Esophagus (tissue), 2 donors: ENCODE results near the gene PKP4. TPM values are rescaled to one million over a fixed set of nuclear protein-coding genes. Genes with fewer than 3 reads are reported as not detected.

ENCODE experiments used
- H3K27ac ChIP-seq, 2 donors: one replicate each; pipeline ENCODE4 v1.5.1; 2013; ENCODE audit warnings: low read depth in 2 of 2, mild to moderate bottlenecking in 2 of 2, inconsistent platforms in 1 of 2, low read length in 1 of 2, moderate library complexity in 1 of 2
- H3K27me3 ChIP-seq, 2 donors: one replicate each; pipeline ENCODE4 v1.6.1; 2013; ENCODE audit warnings: low read length in 2 of 2, control low read depth in 1 of 2, mild to moderate bottlenecking in 1 of 2; ENCODE audit not compliant: insufficient read depth in 2 of 2, control insufficient read depth in 1 of 2
- H3K36me3 ChIP-seq, 2 donors: one replicate each; pipeline ENCODE4 v1.6.1; 2013; ENCODE audit warnings: low read length in 1 of 2; ENCODE audit not compliant: control insufficient read depth in 2 of 2, insufficient read depth in 2 of 2
- H3K4me1 ChIP-seq, 2 donors: one replicate each; pipeline ENCODE4 v1.6.1; 2013; ENCODE audit warnings: low read length in 1 of 2; ENCODE audit not compliant: control insufficient read depth in 2 of 2, insufficient read depth in 2 of 2
- H3K4me3 ChIP-seq, 2 donors: one replicate each; pipeline ENCODE4 v1.5.1; 2013; ENCODE audit warnings: low read length in 2 of 2, mild to moderate bottlenecking in 2 of 2, low read depth in 1 of 2, moderate library complexity in 1 of 2
- H3K9me3 ChIP-seq, 2 donors: one replicate each; pipeline ENCODE4 v1.6.1; 2013; ENCODE audit warnings: mild to moderate bottlenecking in 2 of 2, low read depth in 1 of 2, low read length in 1 of 2, moderate library complexity in 1 of 2; ENCODE audit not compliant: control insufficient read depth in 2 of 2, insufficient read depth in 1 of 2
- WGBS, 2 donors: extraction: QIAGEN DNeasy Blood & Tissue Kit; methylation state at CpG; one replicate each; pipeline ENCODE4 v1.1.7; 2013; 5-methylcytosine and 5-hydroxymethylcytosine counted together
- polyA plus RNA-seq, 2 donors: library from polyadenylated mRNA; stranded (reverse); fragments of 200-250 nt; gene quantifications; one replicate each; pipeline ENCODE4 v1.2.3, GENCODE V29; 2013
- donor health status: healthy with polysubstance abuse.
- donor health status: Bipolar disorder and iron deficiency.

PKP4 gene
- polyA plus RNA-seq, 2 donors = 21.5 to 25.8 TPM

DNA sequence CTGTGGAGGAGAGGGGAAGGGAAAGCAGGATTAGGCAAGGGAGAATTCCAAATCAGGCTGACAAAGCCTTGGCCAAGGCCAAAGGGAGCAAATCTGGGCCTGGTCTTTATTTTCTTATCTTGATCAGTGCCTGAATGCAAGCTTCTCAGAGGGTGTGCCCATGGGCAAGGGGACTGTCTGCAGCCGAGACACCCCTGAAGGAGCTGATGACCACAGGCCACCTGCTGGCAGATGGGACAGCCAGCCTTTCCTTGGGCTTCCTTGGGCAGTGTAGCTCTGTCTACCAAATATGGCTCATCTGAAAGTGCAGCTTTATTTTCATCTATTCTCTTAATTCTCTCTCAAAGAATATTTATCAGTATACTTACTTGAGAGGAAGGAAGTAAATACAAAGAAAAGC, 117.0 kb downstream of the PKP4 start:
- WGBS, 2 donors = 92 to 97% methylated on average over 1 of the region's 1 CpG
- Histone ChIP-seq H3K36me3 (no peaks in the 10 kb centered on the region), H3K27me3 (no peaks in the 10 kb centered on the region), H3K4me3 (no peak overlapping the region), H3K27ac (no peak overlapping the region), H3K9me3 (no peaks in the 10 kb centered on the region), H3K4me1 (no peaks in the 10 kb centered on the region)

DNA sequence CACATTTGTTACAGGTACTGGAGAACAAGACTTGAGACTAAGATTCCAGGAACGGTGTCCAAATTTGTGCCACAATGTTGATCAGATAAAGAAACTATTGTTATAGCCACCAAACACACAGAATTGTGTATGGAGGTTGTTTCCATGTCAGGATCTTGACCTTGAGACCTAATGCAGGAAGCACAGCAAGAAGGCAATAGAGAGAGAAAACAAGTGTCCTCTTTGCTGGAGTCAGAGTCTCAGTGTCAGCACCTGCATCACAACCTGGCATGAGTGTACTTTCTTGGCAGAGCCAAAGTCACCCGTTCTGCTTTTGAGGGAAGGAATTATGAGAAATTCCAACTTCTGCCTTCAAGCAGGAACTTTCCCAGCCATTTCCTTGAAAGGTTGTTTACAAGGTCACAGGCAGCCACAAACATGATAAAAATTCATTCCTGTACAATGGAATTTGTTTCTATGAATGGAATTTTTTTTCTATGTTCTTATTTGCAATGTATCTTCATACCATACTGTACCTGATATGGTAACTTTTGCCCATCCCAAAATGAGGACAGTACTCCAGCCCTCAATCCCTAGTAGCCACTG, 118.4 kb downstream of the PKP4 start:
- Histone ChIP-seq H3K9me3 (no peaks in the 10 kb centered on the region), H3K4me1 (no peaks in the 10 kb centered on the region), H3K27ac (no peak overlapping the region), H3K27me3 (no peaks in the 10 kb centered on the region), H3K36me3 (no peaks in the 10 kb centered on the region), H3K4me3 (no peak overlapping the region)
- 56 to 66% methylated on average over 2 of the region's 2 CpGs for WGBS, 2 donors

DNA sequence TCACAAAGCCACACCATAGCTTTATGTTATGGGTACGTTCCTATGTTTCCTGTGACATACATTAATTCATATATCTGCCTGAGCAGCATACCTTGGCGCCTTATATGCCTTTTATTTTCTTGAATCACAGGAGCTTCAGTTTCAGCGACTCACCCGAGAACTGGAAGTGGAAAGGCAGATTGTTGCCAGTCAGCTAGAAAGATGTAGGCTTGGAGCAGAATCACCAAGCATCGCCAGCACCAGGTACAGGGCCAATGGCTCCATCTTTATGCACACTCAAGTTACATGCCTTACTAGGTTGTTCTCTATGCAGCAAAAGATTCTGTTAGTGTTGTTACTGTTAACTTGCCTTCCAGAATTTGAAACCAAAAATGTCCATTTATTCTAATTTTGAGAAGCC, 120.4 kb downstream of the PKP4 start:
- Histone ChIP-seq H3K4me1 (no peaks in the 10 kb centered on the region), H3K27me3 (no peaks in the 10 kb centered on the region), H3K27ac (no peak overlapping the region), H3K36me3 (peaks cover 0 to 3% of the 10 kb centered on the region in 2 donors), H3K4me3 (no peak overlapping the region), H3K9me3 (no peaks in the 10 kb centered on the region)
- 96% methylated on average over 5 of the region's 5 CpGs for WGBS, 2 donors

DNA sequence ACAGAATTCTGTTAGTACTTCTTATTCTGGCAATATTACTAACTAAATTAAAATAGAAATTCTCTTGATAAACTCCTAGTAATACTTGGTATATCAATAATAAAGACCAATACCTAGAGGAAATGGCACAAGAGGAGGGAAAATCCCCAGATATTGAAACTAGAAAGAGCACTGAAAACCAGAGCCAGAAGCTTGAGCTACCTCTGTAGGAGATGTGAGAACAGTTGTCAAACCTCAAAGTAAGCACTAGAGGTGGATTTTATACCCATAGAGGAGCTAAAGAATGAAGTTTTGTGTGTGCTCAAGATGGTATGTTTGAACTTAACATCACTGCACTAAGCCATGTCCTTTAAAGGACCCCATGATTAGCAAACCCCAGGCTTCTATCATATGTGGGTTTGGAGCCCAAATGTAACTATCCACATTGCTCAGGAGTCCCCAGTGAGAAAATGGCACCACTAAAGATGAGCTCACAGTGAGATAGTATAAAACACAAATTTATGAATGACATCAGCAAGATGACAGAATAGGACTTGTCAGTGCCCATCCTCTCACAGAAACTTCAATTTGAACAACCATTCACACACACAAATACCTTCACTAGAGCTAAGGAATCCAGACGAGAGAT, 122.1 kb downstream of the PKP4 start:
- Histone ChIP-seq H3K27ac (no peak overlapping the region), H3K4me3 (no peak overlapping the region), H3K36me3 (peaks cover under 1 to 7% of the 10 kb centered on the region in 2 donors), H3K4me1 (no peaks in the 10 kb centered on the region), H3K9me3 (no peaks in the 10 kb centered on the region), H3K27me3 (no peaks in the 10 kb centered on the region)
- WGBS, 2 donors = 83 to 100% methylated on average over 1 of the region's 1 CpG

DNA sequence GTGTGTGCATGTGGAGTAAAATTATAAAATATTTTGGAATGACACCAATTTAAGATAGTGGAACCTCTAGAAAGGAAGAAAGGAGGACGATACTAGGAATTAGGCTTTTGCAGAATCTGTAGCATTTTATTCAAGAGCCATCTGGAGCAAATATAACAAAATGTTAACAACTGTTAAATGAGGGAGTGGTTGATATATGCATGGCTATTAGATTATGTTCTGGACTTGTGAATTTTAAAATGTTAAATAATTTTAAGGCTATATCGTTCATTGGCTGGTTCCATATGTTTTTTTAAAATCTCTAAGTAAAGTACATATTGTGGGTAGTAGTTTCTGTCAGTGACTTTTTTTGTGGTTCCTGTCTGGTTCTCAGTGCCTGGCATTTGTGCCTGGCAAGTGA, 123.2 kb downstream of the PKP4 start:
- Histone ChIP-seq H3K4me1 (no peaks in the 10 kb centered on the region), H3K4me3 (no peak overlapping the region), H3K36me3 (peaks cover 6 to 13% of the 10 kb centered on the region in 2 donors), H3K9me3 (peaks cover 0 to 4% of the 10 kb centered on the region in 2 donors), H3K27ac (no peak overlapping the region), H3K27me3 (no peaks in the 10 kb centered on the region)
- 93 to 97% methylated on average over 2 of the region's 2 CpGs for WGBS, 2 donors

DNA sequence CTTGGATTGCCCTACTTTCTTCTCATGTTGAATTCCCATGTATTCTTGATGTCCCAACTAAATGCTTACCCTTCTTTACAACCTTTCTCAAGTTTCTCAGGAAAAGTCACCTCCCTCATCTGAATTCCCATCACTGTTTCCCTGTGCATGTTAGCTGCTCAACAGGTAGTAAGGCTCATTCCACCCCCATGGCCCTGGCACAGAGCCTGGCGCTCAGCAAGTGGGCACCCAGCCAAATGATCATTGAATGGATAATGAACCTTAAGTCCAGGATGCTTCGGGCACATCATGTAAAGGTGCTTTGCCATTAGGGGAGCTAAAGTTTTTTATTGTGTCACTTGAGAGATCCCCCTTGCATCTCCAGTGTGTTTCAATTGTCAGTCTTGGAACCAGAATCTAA, 124.0 kb downstream of the PKP4 start:
- Histone ChIP-seq H3K4me3 (no peak overlapping the region), H3K36me3 (peaks cover 6 to 13% of the 10 kb centered on the region in 2 donors), H3K27me3 (no peaks in the 10 kb centered on the region), H3K27ac (no peak overlapping the region), H3K9me3 (peaks cover 0 to 4% of the 10 kb centered on the region in 2 donors), H3K4me1 (no peaks in the 10 kb centered on the region)
- 81 to 96% methylated on average over 2 of the region's 2 CpGs for WGBS, 2 donors

DNA sequence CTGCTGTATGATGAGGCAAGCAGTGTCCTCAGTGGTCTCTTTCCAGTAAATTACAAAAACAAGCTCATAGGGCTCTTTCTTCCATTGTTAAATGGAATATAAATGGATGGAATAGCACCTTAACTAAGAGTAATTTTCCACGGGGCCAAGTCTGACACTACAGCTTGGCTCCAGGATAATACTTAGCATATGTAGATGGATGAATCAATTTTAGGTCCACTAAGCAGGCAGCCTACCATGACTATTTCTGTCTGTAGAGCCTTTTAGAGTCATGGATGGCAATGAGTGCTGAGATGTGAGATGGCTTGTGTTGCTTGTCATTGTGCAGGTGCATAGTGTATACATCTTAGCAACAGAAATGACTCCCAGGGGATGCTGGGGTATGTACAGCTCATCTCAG, 125.9 kb downstream of the PKP4 start:
- 89 to 95% methylated on average over 1 of the region's 1 CpG for WGBS, 2 donors
- no peaks in the 10 kb centered on the region for H3K27me3 ChIP-seq
- H3K4me3 ChIP-seq = no peak overlapping the region
- peaks cover 0 to 4% of the 10 kb centered on the region in 2 donors for H3K9me3 ChIP-seq
- H3K36me3 ChIP-seq = peaks cover 6 to 13% of the 10 kb centered on the region in 2 donors
- H3K27ac ChIP-seq = no peak overlapping the region
- no peaks in the 10 kb centered on the region for H3K4me1 ChIP-seq

DNA sequence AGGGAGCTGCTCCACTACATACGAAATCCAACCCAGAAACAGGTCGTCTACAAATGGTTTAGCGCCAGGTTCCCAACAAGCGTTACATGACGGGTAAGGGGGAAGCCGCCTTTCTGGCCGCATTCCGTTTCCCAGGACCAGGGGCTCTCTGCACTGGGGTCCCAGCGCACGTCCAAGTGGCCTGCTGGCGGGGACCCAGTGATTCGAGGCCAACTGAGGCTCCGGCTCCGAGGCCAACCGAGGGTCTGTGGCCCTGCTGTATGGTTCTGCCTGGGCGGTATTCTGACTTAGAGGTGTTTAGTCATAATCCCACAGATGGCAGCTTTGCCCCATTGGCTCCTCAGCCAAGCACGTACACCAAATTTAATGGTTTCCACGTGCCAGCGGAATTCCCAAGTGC, 127.2 kb downstream of the PKP4 start:
- Histone ChIP-seq H3K4me1 (no peaks in the 10 kb centered on the region), H3K4me3 (no peak overlapping the region), H3K36me3 (peaks cover 6 to 13% of the 10 kb centered on the region in 2 donors), H3K9me3 (peaks cover 0 to 4% of the 10 kb centered on the region in 2 donors), H3K27ac (no peak overlapping the region), H3K27me3 (no peaks in the 10 kb centered on the region)
- 98% methylated on average over 19 of the region's 19 CpGs for WGBS, 2 donors

DNA sequence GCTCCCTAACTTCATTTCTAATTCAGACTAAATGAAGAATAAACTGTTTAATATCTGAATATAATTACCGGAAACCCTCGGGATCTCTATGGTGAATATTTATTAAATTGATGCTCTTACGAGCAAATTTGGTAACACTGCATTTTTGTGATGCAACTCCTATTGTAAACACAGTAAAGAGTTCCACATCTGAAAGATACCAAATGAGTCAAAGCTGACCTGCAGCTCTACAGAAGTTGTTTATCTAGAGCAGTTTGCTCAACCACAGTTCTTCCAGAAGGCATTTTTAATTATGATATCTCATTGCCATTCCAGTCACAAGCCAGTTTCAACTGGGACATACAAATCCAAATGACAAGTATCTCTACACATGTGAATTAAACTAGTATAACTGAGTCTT, 129.7 kb downstream of the PKP4 start:
- H3K9me3 ChIP-seq = peaks cover 0 to 4% of the 10 kb centered on the region in 2 donors
- no peaks in the 10 kb centered on the region for H3K4me1 ChIP-seq
- 51 to 56% methylated on average over 3 of the region's 3 CpGs for WGBS, 2 donors
- no peak overlapping the region for H3K4me3 ChIP-seq
- no peaks in the 10 kb centered on the region for H3K27me3 ChIP-seq
- H3K27ac ChIP-seq = no peak overlapping the region
- peaks cover 6 to 10% of the 10 kb centered on the region in 2 donors for H3K36me3 ChIP-seq

DNA sequence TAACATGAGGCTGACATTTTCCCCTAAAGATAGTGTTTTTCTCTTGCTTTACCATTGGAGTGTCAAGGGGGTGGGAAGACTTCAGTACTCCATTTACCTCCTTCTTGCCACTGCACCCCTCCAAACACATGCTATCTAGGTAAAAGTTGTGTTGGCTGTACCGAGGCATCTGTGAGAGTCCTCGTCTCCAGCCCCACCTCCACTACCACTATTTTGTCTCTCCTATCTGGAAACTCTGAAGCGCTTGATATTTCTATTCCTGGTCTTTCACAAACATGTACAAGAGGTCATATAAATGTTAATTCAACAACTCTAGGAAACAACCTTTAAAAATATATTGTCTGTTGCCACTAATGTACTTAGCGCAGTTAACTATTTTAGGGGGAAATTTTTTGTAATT, 132.6 kb downstream of the PKP4 start:
- 95% methylated on average over 4 of the region's 4 CpGs for WGBS, 2 donors
- Histone ChIP-seq H3K4me1 (no peaks in the 10 kb centered on the region), H3K4me3 (no peak overlapping the region), H3K9me3 (no peaks in the 10 kb centered on the region), H3K27ac (no peak overlapping the region), H3K27me3 (no peaks in the 10 kb centered on the region), H3K36me3 (peaks cover under 1 to 1% of the 10 kb centered on the region in 2 donors)
